Smooth muscle cell (in vitro differentiated cells): ENCODE results near the gene NTN1. TPM values are rescaled to one million over a fixed set of nuclear protein-coding genes. Genes with fewer than 3 reads are reported as not detected.

ENCODE experiments used
- DNase-seq: peaks from one replicate; lab custom pipeline; 2025; ENCODE audit not compliant: unreplicated experiment; lab: John Stamatoyannopoulos, UW
- H2AFZ ChIP-seq: fragments of 200-600 bp; sonication (generic); 2 replicates; pipeline ENCODE4 v1.6.0; 2016; ENCODE audit warnings: antibody characterized with exemption, low read depth, mild to moderate bottlenecking
- H3F3A ChIP-seq: fragments of 200-600 bp; sonication (generic); 2 replicates; pipeline ENCODE4 v1.6.0; 2017; ENCODE audit warnings: antibody characterized with exemption, low read depth
- H3K27ac ChIP-seq: fragments of 200-600 bp; sonication (generic); 2 replicates; pipeline ENCODE4 v1.5.1; 2016; ENCODE audit warnings: low read depth, mild to moderate bottlenecking
- H3K27me3 ChIP-seq: fragments of 200-600 bp; sonication (generic); 2 replicates; pipeline ENCODE4 v1.6.1; 2016; ENCODE audit warnings: low read depth, mild to moderate bottlenecking
- H3K36me3 ChIP-seq: fragments of 200-600 bp; sonication (generic); 2 replicates; pipeline ENCODE4 v1.5.1; 2016; ENCODE audit warnings: low read depth
- H3K4me1 ChIP-seq: fragments of 200-600 bp; sonication (generic); 2 replicates; pipeline ENCODE4 v1.5.1; 2016; ENCODE audit warnings: low read depth
- H3K4me2 ChIP-seq: fragments of 200-600 bp; sonication (generic); 2 replicates; pipeline ENCODE4 v1.6.0; 2016; ENCODE audit warnings: mild to moderate bottlenecking
- H3K4me3 ChIP-seq: fragments of 200-600 bp; sonication (generic); 2 replicates; pipeline ENCODE4 v1.5.1; 2016; ENCODE audit warnings: mild to moderate bottlenecking
- H3K79me2 ChIP-seq: fragments of 200-600 bp; sonication (generic); 2 replicates; pipeline ENCODE4 v1.6.0; 2016; ENCODE audit warnings: low read depth, mild to moderate bottlenecking
- H3K9ac ChIP-seq: fragments of 200-600 bp; sonication (generic); 2 replicates; pipeline ENCODE4 v1.6.0; 2016; ENCODE audit warnings: low read depth
- H3K9me3 ChIP-seq: fragments of 200-600 bp; sonication (generic); replicated peaks from 2 replicates; pipeline ENCODE4 v1.5.1; 2016; ENCODE audit warnings: low read depth
- H4K20me1 ChIP-seq: fragments of 200-600 bp; sonication (generic); 2 replicates; pipeline ENCODE4 v1.6.0; 2016; ENCODE audit warnings: low read depth
- WGBS: methylation state at CpG from one replicate; pipeline ENCODE4 v1.1.7; 2016; ENCODE audit warnings: low lambda C conversion rate; 5-methylcytosine and 5-hydroxymethylcytosine counted together
- polyA plus RNA-seq: library from polyadenylated mRNA; unstranded; fragments of >200 nt; fragmentation: Nextera tagmentation; extraction: Ambion mirVana; gene quantifications from 2 replicates; pipeline ENCODE4 v1.2.1, GENCODE V29; 2016
- total RNA-seq: library from RNA; depleted of rRNA; stranded (reverse); fragments of >200 nt; gene quantifications from 2 replicates; pipeline ENCODE4 v1.2.3, GENCODE V29; 2014
- TF ChIP-seq, protein P1 (sequence below): fragments of 200-600 bp; sonication (generic); IDR thresholded peaks from 2 replicates; pipeline ENCODE4 v1.5.1; 2017; ENCODE audit warnings: borderline replicate concordance, mild to moderate bottlenecking, antibody characterized with exemption; ENCODE audit not compliant: insufficient read depth, poor library complexity, severe bottlenecking

Gene NTN1
- total and polyA plus RNA-seq, 2 experiments from 2014 or later = 0.07 to 0.72 TPM

DNA sequence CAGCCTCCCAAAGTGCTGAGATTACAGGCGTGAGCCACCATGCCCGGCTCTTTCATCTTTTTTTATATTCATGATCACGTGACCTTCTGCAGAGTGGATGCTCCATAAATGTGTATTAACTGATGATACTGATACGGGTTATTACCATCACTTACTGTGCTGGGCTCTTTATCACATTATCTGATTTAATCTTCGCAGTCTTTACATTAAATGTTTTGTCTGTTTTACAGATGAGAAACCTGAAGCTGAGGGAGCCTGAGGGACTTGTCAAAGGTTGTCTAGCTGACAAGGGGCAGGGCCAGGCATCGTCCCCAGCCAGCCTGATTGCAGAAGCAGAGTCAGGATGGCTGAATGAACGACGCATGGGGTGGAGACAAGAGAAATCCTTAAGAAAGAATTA, 104.4 kb downstream of the NTN1 start:
- Histone ChIP-seq H3K4me1 (no peaks in the 10 kb centered on the region), H4K20me1 (no peaks in the 10 kb centered on the region), H3K9ac (no peak overlapping the region), H3K79me2 (no peaks in the 10 kb centered on the region), H3K27ac (no peak overlapping the region), H3K9me3 (no peaks in the 10 kb centered on the region), H3K4me3 (no peak overlapping the region), H3K36me3 (no peaks in the 10 kb centered on the region), H3F3A (no peaks in the 10 kb centered on the region), H3K27me3 (peaks cover 14% of the 10 kb centered on the region), H3K4me2 (no peak overlapping the region), H2AFZ (no peak overlapping the region)
- WGBS = 87% methylated on average over 8 of the region's 8 CpGs
- TF ChIP-seq, protein P1, sequence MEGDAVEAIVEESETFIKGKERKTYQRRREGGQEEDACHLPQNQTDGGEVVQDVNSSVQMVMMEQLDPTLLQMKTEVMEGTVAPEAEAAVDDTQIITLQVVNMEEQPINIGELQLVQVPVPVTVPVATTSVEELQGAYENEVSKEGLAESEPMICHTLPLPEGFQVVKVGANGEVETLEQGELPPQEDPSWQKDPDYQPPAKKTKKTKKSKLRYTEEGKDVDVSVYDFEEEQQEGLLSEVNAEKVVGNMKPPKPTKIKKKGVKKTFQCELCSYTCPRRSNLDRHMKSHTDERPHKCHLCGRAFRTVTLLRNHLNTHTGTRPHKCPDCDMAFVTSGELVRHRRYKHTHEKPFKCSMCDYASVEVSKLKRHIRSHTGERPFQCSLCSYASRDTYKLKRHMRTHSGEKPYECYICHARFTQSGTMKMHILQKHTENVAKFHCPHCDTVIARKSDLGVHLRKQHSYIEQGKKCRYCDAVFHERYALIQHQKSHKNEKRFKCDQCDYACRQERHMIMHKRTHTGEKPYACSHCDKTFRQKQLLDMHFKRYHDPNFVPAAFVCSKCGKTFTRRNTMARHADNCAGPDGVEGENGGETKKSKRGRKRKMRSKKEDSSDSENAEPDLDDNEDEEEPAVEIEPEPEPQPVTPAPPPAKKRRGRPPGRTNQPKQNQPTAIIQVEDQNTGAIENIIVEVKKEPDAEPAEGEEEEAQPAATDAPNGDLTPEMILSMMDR = no peak
- DNase-seq = no peak

DNA sequence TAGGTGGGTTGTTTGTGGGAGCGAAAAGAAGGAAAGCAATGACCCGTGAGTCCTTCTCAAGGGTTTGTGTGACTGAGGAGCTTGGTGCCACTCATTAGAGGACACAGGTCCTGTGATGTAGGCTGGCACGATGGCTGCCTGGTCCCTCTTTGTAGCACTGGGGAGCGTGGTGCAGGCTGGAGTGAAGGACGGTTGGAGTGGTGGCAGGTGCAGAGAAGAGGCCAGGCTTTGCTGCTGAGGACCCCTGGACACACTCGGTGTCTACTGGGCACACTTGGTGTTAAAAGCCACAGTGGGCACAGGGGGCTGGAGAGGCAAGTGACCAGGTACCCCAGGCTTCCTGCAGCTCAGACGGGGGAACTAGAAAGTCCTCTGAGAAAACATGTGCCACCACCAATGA, 106.0 kb downstream of the NTN1 start:
- Histone ChIP-seq H3K4me3 (no peak overlapping the region), H3K36me3 (no peaks in the 10 kb centered on the region), H3K27ac (no peak overlapping the region), H3K4me2 (no peak overlapping the region), H2AFZ (no peak overlapping the region), H3K27me3 (peaks cover 13% of the 10 kb centered on the region), H3K9me3 (no peaks in the 10 kb centered on the region), H4K20me1 (no peaks in the 10 kb centered on the region), H3K79me2 (no peaks in the 10 kb centered on the region), H3K9ac (no peak overlapping the region), H3K4me1 (no peaks in the 10 kb centered on the region), H3F3A (no peaks in the 10 kb centered on the region)
- TF ChIP-seq, protein P1 = no peak
- 94% methylated on average over 7 of the region's 7 CpGs for WGBS
- no peak for DNase-seq

DNA sequence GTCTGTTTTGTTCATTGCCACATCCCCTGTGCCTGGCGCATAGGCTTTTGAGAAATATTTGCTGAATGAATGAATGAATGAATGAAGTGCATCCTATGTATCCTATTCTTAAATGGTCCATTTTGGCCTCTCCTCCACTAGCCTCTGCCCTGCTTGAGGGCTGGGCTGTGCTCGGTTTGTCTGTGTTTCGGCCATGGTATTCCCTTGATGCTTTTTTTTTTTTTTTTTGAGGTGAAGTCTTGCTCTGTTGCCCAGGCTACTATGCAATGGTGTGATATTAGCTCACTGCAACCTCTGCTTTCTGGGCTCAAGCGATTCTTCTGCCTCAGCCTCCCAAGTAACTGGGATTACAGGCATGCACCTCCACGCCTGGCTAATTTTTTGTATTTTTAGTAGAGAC, 110.1 kb downstream of the NTN1 start:
- Histone ChIP-seq H3K79me2 (no peaks in the 10 kb centered on the region), H3K9ac (no peak overlapping the region), H3K9me3 (no peaks in the 10 kb centered on the region), H3K4me2 (no peak overlapping the region), H4K20me1 (no peaks in the 10 kb centered on the region), H3K27me3 (peaks cover 18% of the 10 kb centered on the region), H3K4me1 (no peaks in the 10 kb centered on the region), H3K27ac (no peak overlapping the region), H3K36me3 (no peaks in the 10 kb centered on the region), H3K4me3 (no peak overlapping the region), H2AFZ (no peak overlapping the region), H3F3A (no peaks in the 10 kb centered on the region)
- TF ChIP-seq, protein P1 = no peak
- DNase-seq = no peak
- WGBS = 82% methylated on average over 5 of the region's 5 CpGs

DNA sequence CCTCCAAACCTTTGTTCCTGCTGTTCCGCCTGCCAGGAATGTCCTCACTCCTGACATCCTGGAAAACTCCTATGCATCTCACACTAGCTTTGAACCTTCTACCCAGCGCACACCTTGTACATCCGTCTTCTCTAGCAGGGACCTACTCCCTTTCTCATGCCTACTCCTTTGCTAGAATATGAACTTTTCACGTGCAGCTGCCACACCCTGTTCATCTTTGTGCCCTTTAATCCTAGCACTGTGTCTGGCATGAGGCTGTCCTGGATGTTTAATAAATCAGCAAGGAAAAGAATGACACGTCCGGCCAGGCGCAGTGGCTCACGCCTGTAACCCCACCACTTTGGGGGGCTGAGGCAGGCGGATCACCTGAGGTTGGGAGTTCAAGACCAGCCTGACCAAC, 111.0 kb downstream of the NTN1 start:
- WGBS = 89% methylated on average over 9 of the region's 9 CpGs
- H3K4me2 ChIP-seq = no peak overlapping the region
- H3F3A ChIP-seq = no peaks in the 10 kb centered on the region
- H3K4me3 ChIP-seq = no peak overlapping the region
- no peak overlapping the region for H3K27ac ChIP-seq
- DNase-seq = no peak
- no peaks in the 10 kb centered on the region for H3K79me2 ChIP-seq
- no peak overlapping the region for H2AFZ ChIP-seq
- H4K20me1 ChIP-seq = no peaks in the 10 kb centered on the region
- no peaks in the 10 kb centered on the region for H3K36me3 ChIP-seq
- TF ChIP-seq, protein P1 = no peak
- no peaks in the 10 kb centered on the region for H3K4me1 ChIP-seq
- no peak overlapping the region for H3K9ac ChIP-seq
- H3K9me3 ChIP-seq = no peaks in the 10 kb centered on the region
- peaks cover 18% of the 10 kb centered on the region for H3K27me3 ChIP-seq
